Measurements from ENCODE around the gene HMGA1. TPM values are rescaled to one million over a fixed set of nuclear protein-coding genes. Genes with fewer than 3 reads are reported as not detected.
A peak's percentile ranks its signal among the peaks of the same experiment; 100 is the strongest.

Gene HMGA1
- polyA plus RNA-seq, 10 donors = 73.7 to 105 (median 83.4) TPM

GRCh38 chr6:34218691-34219090, 18.0 kb upstream of the HMGA1 start:
- no peak for DNase-seq

GRCh38 chr6:34223381-34223955, 13.2 kb upstream of the HMGA1 start:
- DNase-seq = peak in 1 of 3 donors; percentile 21

DNA sequence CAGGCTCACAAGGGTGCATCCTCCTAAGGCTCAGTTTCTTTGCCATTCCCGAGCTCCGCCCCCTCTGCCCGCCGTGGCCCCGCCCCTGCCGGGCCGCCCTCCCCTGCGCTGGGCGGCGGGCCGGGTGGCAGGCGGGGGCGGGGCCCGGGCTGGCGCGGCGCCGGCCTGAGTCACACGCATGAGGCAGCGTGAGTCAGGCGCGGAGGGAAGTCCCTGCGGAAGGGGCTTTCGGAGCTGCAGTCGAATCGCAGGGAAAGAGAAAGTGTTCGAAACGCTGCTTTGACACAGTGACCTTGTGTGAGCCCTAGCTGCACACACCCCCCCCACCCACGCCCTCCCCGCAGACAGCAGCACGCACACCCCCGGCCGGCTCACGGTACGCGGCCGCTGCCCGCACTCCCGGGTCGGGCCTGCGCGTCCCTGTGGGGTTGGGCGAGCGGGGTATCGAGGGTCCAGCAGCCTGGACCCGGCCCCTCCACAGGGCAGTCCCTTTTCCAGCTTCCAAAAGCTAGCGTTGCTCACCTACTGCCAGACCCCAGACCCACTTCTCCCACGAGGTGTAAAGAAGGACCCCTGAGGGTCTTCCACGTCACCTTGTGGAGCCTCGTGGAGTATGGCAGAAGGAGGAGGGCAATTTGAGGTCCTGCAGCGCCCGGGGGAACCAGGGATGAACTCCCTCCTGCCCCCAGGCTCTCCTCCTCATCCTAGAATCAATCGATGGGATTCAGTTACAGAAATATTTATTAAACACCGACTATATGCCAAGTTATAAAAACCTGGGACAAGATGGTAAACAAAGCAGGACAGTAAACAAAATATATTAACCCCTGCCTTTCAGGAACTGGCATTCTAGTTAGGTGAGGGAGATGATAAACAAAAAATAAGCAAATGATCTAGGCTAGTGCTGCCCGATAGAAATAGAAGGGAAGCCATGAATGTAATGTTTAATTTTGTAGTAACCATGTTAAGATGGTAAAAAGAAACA, 12.4 kb upstream of the HMGA1 start:
- peak; percentile 90 to 93 (median 92) for DNase-seq

GRCh38 chr6:34225551-34225950, 11.1 kb upstream of the HMGA1 start:
- no peak for DNase-seq

DNA sequence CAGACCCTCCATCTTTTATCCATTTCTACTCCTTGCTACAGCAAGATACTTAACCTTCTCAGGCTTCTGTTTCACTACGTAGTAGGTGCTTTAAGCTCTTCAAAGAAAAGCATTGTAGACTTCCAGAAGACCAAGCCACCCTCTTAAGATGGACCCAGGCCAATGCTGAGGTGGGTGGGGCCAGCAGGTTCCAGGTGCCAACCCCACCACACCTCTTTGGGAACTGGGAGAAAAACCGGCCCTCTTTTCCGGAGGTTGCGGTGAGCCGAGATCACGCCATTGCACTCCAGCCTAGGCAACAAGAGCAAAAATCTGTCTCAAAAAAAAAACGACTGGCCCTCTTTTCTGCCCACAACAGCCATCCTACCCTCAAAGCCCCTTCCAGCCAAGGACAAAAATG, 10.6 kb upstream of the HMGA1 start:
- no peak for DNase-seq

GRCh38 chr6:34226731-34227586, 9.7 kb upstream of the HMGA1 start:
- no peak for DNase-seq

GRCh38 chr6:34227761-34228421, 8.8 kb upstream of the HMGA1 start:
- DNase-seq = no peak

DNA sequence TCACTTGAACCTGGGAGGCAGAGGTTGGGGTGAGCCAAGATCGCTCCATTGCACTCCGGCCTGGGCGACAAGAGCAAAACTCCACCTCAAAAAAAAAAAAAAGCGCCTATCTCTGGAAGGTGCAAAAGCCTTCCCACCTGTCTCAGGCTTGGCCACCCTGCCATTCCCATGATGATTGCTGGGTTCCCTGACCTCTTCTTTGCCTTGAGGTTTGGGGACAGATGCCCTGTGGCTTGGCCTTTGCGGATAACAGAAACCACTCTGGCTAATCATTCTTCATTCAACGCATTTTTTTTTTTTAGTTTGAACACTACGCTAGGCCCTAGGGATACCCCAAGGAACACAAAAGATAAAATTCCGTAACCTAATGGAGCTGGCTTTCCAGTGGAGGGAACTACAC, 6.8 kb upstream of the HMGA1 start:
- DNase-seq = no peak

GRCh38 chr6:34230653-34231371, 5.9 kb upstream of the HMGA1 start:
- DNase-seq = no peak

- no peak for DNase-seq
Observed at GRCh38 chr6:34231566-34232336, 4.9 kb upstream of the HMGA1 start.

GRCh38 chr6:34232901-34233300, 3.8 kb upstream of the HMGA1 start:
- DNase-seq = no peak

DNA sequence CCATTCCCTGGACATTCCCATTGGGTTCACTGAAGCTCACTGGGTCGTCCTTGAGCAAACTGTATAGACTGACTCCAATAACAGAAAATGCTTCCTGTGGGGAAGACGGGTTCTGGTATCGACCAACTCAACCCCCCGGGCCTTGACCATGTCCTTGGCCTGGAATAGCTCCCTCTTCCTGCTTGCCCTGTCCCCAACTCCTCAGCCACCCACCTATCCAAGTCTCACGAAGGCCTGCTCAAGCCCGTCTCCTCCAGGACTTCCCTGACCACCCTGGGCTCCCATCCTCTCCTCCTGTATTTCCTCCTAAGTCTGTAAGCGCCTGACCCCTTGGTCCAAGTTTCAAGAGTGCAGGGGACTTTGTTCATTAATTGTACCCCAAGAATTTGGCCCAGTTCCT, 2.8 kb upstream of the HMGA1 start:
- DNase-seq = no peak

- DNase-seq = no peak
Observed at GRCh38 chr6:34234667-34235306, 1.9 kb upstream of the HMGA1 start.

DNA sequence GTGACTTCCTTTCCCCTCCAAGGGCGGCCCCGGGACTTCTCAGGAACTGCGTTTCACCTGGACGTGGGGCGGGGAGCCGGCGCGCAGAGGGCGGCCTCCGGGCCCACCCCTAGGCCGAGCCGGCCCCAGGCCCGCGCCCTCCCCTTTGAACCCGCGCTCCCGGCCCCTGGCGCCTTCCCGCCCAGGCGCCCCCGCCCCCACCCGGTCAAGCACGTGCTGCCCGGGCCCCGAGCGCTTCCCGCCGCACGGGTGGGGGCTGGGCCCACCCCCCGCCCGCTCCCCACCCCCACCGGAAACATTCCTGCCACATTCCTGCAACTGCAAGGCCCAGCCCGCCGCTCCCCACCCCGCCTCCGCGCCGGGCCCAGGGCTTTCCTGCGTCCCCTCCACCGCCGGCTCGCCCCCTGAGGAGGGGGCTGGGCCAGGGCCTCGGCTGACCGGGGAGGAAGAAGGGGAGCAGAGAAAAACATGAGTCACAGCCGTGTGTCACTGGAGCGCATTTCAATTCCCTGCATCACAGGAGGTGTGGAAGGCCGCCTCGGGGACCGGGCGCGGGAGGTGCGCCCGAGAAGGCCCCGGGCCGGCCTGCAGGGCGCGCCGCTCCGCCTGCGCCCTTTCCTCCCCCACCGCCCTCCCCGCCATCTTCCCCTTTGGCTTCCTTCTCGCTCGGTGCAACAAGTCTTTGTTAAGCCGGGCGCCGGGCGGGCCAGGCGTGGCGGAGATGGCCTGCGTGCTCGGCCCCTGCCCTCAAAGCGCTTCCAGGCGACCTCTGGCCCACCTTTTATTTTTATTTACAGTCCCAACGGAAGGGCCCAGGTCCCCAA, 1.2 kb upstream of the HMGA1 start:
- DNase-seq = peak; percentile 36 to 87 (median 73)

DNA sequence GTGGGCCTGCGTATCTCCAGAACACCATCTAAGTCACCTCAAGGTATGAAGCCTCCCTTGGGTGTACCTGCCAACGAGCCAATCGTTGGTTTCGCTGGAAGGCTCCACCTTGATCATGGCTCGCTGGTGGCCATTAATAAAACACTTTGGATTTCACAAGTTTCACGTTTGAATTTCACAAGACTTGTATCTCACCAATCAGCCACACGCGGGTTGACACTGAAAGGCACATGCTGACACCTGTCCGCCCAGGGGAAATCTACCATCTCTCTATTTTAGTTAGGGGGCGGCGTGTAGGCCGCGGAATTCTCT, 586 bp upstream of the HMGA1 start:
- no peak for DNase-seq

- DNase-seq = no peak
Observed at GRCh38 chr6:34237316-34237721, 646 bp downstream of the HMGA1 start.

DNA sequence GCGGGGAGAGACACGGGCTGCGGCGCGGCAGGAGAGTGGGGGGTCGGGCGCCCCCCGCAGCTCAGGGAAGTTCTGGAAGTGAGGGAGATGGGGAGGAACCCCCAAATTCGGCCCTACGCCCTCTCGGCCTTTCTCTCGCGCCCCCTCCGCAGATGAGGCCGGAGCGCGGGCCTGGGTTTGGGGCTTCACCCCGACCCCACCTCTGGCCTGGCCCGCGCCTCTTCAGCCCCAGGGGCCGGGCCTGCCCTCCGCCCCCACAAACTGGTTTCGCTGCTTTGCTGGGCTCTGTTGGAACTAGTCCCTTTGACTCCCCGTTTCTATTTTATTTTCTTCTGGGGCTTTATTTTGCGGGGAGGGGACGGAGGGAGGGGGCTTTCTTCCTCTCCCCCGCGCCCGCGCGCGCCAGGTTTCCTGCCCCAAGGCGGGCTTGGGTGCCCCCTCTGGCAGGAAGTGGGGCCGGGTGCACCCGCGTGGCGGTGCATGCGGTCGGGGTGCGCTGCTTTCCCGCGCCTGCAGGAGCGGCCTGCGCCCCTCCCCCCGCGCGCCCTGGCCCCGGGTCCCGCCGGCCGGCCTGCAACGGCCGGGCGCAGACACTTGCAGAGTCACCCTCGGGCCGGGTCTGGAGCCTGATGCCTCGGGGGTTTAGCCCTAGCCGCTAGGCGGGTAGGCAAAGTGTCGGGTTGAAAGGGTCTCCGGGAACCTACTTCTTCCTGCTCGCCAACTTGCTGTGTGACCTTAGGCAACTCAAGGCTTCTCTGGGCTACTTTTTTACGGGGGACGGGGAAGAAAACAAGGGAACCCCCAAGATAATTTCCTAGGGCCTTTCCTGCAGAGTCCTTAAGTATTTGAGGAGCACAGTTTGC, 1.3 kb downstream of the HMGA1 start:
- no peak for DNase-seq
